B cell (primary cell): ENCODE data around the gene ATXN2. TPM values are rescaled to one million over a fixed set of nuclear protein-coding genes. Genes with fewer than 3 reads are reported as not detected.

Source experiments
- ATAC-seq: fragments of 200-7000 bp; cut with Tn5 transposase; one replicate; pipeline ENCODE4 v1.10.0; 2021; ENCODE audit warnings: low read depth, mild to moderate bottlenecking, moderate number of reproducible peaks, moderate library complexity
- CTCF ChIA-PET: fragments of 350-600 bp; sonication (Branson Sonifier 250); formaldehyde crosslinking; loops from one replicate; lab custom pipeline; 2021; ENCODE audit warnings: antibody characterized with exemption, inconsistent platforms; lab: Charles Lee
- POLR2A ChIA-PET: fragments of 350-600 bp; sonication (Branson Sonifier 250); formaldehyde crosslinking; loops from one replicate; lab custom pipeline; 2021; ENCODE audit warnings: antibody characterized with exemption; lab: Charles Lee
- DNase-seq: peaks from one replicate; pipeline ENCODE4 v3.0.0; 2013
- H2AFZ ChIP-seq: 2 replicates; pipeline ENCODE4 v1.6.1; 2012; ENCODE audit warnings: mild to moderate bottlenecking, low read depth, low read length; ENCODE audit not compliant: insufficient read depth, poor library complexity, severe bottlenecking
- H3K27ac ChIP-seq, 2 donors: 1 replicate in 1 of 2; 2 replicates in 1 of 2; pipeline ENCODE4 v1.5.1; 2012 to 2013; ENCODE audit warnings: low read length in 2 of 2, mild to moderate bottlenecking in 2 of 2, moderate library complexity in 1 of 2
- H3K27me3 ChIP-seq, 4 experiments: fragments of 200-600 bp in 1 of 4; sonication (generic) in 1 of 4; replicated peaks in 1 of 4; 1 replicate in 2 of 4; 2 replicates in 2 of 4; pipeline versions ENCODE4 v1.6.1 to v1.7.0; 2013 to 2016; ENCODE audit warnings: low read length in 3 of 4, mild to moderate bottlenecking in 2 of 4, mixed read lengths in 1 of 4, moderate library complexity in 1 of 4; ENCODE audit not compliant: insufficient read depth in 4 of 4, control insufficient read depth in 3 of 4; ENCODE audit errors: control extremely low read depth in 1 of 4
- H3K36me3 ChIP-seq, 2 experiments: replicated peaks in 1 of 2; 1 replicate in 1 of 2; 2 replicates in 1 of 2; pipeline versions ENCODE4 v1.6.1 to v1.7.1; 2013; ENCODE audit warnings: low read length in 1 of 2; ENCODE audit not compliant: insufficient read depth in 2 of 2, control insufficient read depth in 1 of 2; ENCODE audit errors: control extremely low read depth in 1 of 2, extremely low read depth in 1 of 2
- H3K4me1 ChIP-seq, 2 donors: fragments of 200-600 bp in 1 of 2; sonication (generic) in 1 of 2; 1 replicate in 1 of 2; 2 replicates in 1 of 2; pipeline versions ENCODE4 v1.5.1 to v1.6.1; 2013 to 2017; ENCODE audit warnings: low read length in 2 of 2; ENCODE audit not compliant: control insufficient read depth in 2 of 2, insufficient read depth in 2 of 2
- H3K4me2 ChIP-seq: replicated peaks from 2 replicates; pipeline ENCODE3; 2012; ENCODE audit warnings: mild to moderate bottlenecking, low read depth, low read length; ENCODE audit not compliant: poor library complexity, severe bottlenecking
- H3K4me3 ChIP-seq, 5 experiments: fragments of 200-600 bp in 1 of 5; sonication (generic) in 1 of 5; 1 replicate in 3 of 5; 2 replicates in 2 of 5; pipeline versions ENCODE4 v1.5.1 to v1.7.0; 2011 to 2016; ENCODE audit warnings: low read length in 4 of 5, mild to moderate bottlenecking in 4 of 5, low read depth in 2 of 5, control low read depth in 1 of 5, moderate library complexity in 1 of 5; ENCODE audit not compliant: insufficient read depth in 1 of 5; ENCODE audit errors: control extremely low read depth in 1 of 5, extremely low read depth in 1 of 5
- H3K79me2 ChIP-seq: fragments of 200-600 bp; sonication (generic); one replicate; pipeline ENCODE4 v1.6.0; 2016; ENCODE audit warnings: low read length; ENCODE audit not compliant: control insufficient read depth, insufficient read depth
- H3K9ac ChIP-seq: fragments of 200-600 bp; sonication (generic); 2 replicates; pipeline ENCODE4 v1.6.1; 2017; ENCODE audit warnings: mild to moderate bottlenecking, low read length, moderate library complexity
- H3K9me3 ChIP-seq, 3 donors: one replicate each; pipeline versions ENCODE4 v1.6.1 to v1.7.1; 2013; ENCODE audit warnings: low read length in 2 of 3; ENCODE audit not compliant: control insufficient read depth in 2 of 3, insufficient read depth in 1 of 3; ENCODE audit errors: control extremely low read depth in 1 of 3
- H4K20me1 ChIP-seq: 2 replicates; pipeline ENCODE4 v1.6.0; 2012; ENCODE audit warnings: mild to moderate bottlenecking, low read length; ENCODE audit not compliant: insufficient read depth, control insufficient read depth, poor library complexity, severe bottlenecking
- H3K27ac Mint-ChIP-seq: one replicate; pipeline ENCODE4 v1.8.0; 2021; ENCODE audit warnings: mixed read lengths
- H3K27me3 Mint-ChIP-seq: one replicate; pipeline ENCODE4 v1.8.0; 2021; ENCODE audit warnings: mixed read lengths
- H3K4me1 Mint-ChIP-seq: one replicate; pipeline ENCODE4 v1.8.0; 2021; ENCODE audit warnings: mixed read lengths
- H3K4me3 Mint-ChIP-seq: one replicate; pipeline ENCODE4 v1.8.0; 2021; ENCODE audit warnings: mixed read lengths
- H3K9me3 Mint-ChIP-seq: one replicate; pipeline ENCODE4 v1.8.0; 2022; ENCODE audit warnings: mixed read lengths; ENCODE audit not compliant: insufficient read depth
- EZH2 ChIP-seq: IDR thresholded peaks from 2 replicates; pipeline ENCODE4 v1.6.1; 2012; ENCODE audit warnings: borderline replicate concordance, low read depth, mild to moderate bottlenecking, moderate library complexity, low read length; ENCODE audit not compliant: insufficient read depth, poor library complexity, severe bottlenecking
- WGBS: methylation state at CpG from one replicate; pipeline ENCODE4 v1.1.5; 2013; ENCODE audit warnings: missing lambda C conversion rate; ENCODE audit not compliant: insufficient coverage; 5-methylcytosine and 5-hydroxymethylcytosine counted together
- intact Hi-C: fragments of 100-400 bp; cut with micrococcal nuclease; formaldehyde crosslinking; loops from one replicate; pipeline ENCODE4 v1.10.0; 2022
- polyA plus RNA-seq: library from polyadenylated mRNA; depleted of rRNA; stranded (reverse); fragments of >200 nt; gene quantifications from 2 replicates; pipeline ENCODE4 v1.2.3, GENCODE V29; 2012
- total RNA-seq, 2 donors: library from RNA; stranded (reverse); fragments of 120-200 nt in 1 of 2; gene quantifications; 1 replicate in 1 of 2; 2 replicates in 1 of 2; pipeline versions ENCODE4 v1.2.3 to v1.2.4, GENCODE V29; 2013 to 2022
- TF ChIP-seq, protein P1 (sequence below): fragments of 200-600 bp; IDR thresholded peaks from one replicate; pipeline ENCODE4 v1.8.0; 2022; ENCODE audit warnings: antibody characterized with exemption, mild to moderate bottlenecking

The ATXN2 gene
- total and polyA plus RNA-seq, 2 donors (not counting 1 experiment from before 2014, with no cell fraction given), result 28.2 to 83.8 TPM

- intact Hi-C loops, result loop anchor here (1.0 to 2.0 kb wide), 4 partner anchors 11 to 153 kb away; partner anchors contain the start of genes ATXN2 and SH2B3
- 48% methylated on average over 4 of the region's 6 CpGs for WGBS
Measured at GRCh38 chr12:111445726-111446581, 153.2 kb downstream of the ATXN2 start.

More at GRCh38 chr12:111445726-111446581, 153.2 kb downstream of the ATXN2 start:
- Histone ChIP-seq H3K27ac (peak overlapping the region; percentile 79 to 89), H3K36me3 (peaks cover 0 to 62% of the 10 kb centered on the region in 2 experiments), H3K79me2 (peaks cover 71% of the 10 kb centered on the region), H4K20me1 (peaks cover 59% of the 10 kb centered on the region), H3K4me1 (peaks cover 35 to 76% of the 10 kb centered on the region in 2 donors), H2AFZ (no peak overlapping the region), H3K4me3 (no peak overlapping the region), H3K9me3 (no peaks in the 10 kb centered on the region), H3K27me3 (no peaks in the 10 kb centered on the region), H3K9ac (no peak overlapping the region), H3K4me2 (peak overlapping the region; percentile 68)
- peak overlapping the region; percentile 83 for H3K27ac Mint-ChIP-seq
- H3K9me3 Mint-ChIP-seq, result no peaks in the 10 kb centered on the region
- no peaks in the 10 kb centered on the region for H3K27me3 Mint-ChIP-seq
- ChIA-PET CTCF (interaction anchor here (1.5 to 42.0 kb wide), 5 partner anchors 11 to 82 kb away, joined by 4 to 1472 read pairs (median 8); partner anchors contain the start of gene SH2B3), POLR2A (interaction anchor here (0.6 to 3.3 kb wide), 4 partner anchors 9 to 46 kb away, joined by 3 to 42 read pairs (median 6); no protein-coding TSS in a partner anchor)
- H3K4me1 Mint-ChIP-seq, result peaks cover 73% of the 10 kb centered on the region
- H3K4me3 Mint-ChIP-seq, result peak overlapping the region; percentile 53
- no peak for TF ChIP-seq EZH2
- TF ChIP-seq, protein P1, sequence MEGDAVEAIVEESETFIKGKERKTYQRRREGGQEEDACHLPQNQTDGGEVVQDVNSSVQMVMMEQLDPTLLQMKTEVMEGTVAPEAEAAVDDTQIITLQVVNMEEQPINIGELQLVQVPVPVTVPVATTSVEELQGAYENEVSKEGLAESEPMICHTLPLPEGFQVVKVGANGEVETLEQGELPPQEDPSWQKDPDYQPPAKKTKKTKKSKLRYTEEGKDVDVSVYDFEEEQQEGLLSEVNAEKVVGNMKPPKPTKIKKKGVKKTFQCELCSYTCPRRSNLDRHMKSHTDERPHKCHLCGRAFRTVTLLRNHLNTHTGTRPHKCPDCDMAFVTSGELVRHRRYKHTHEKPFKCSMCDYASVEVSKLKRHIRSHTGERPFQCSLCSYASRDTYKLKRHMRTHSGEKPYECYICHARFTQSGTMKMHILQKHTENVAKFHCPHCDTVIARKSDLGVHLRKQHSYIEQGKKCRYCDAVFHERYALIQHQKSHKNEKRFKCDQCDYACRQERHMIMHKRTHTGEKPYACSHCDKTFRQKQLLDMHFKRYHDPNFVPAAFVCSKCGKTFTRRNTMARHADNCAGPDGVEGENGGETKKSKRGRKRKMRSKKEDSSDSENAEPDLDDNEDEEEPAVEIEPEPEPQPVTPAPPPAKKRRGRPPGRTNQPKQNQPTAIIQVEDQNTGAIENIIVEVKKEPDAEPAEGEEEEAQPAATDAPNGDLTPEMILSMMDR, result no peak
- ATAC-seq, result no peak
- peak; percentile 23 for DNase-seq
